Measurements from ENCODE around the gene DGKB.

GRCh38 chr7:14381306-14381705 lies 521.2 kb downstream of the DGKB start:
- TF ChIP-seq POLR2A (IDR thresholded peaks at IDR 0.05; ENCODE audit: low read depth, low read length) (no peak), PAX5 (IDR thresholded peaks at IDR 0.05; ENCODE audit: insufficient read depth, low read length, severe bottlenecking) (no peak), TAF1 (IDR thresholded peaks at IDR 0.05; ENCODE audit: low read depth, low read length) (no peak), POLR2AphosphoS5 (IDR thresholded peaks at IDR 0.05; ENCODE audit: low read depth, low read length) (no peak), POU2F2 (IDR thresholded peaks at IDR 0.05; ENCODE audit: low read depth, low read length) (no peak)
